Measurements from ENCODE around the gene DOLPP1. TPM values are rescaled to one million over a fixed set of nuclear protein-coding genes. Genes with fewer than 3 reads are reported as not detected.

The DOLPP1 gene
- total and polyA plus RNA-seq, 2 experiments from 2014 or later: 19.0 to 19.3 TPM

DNA sequence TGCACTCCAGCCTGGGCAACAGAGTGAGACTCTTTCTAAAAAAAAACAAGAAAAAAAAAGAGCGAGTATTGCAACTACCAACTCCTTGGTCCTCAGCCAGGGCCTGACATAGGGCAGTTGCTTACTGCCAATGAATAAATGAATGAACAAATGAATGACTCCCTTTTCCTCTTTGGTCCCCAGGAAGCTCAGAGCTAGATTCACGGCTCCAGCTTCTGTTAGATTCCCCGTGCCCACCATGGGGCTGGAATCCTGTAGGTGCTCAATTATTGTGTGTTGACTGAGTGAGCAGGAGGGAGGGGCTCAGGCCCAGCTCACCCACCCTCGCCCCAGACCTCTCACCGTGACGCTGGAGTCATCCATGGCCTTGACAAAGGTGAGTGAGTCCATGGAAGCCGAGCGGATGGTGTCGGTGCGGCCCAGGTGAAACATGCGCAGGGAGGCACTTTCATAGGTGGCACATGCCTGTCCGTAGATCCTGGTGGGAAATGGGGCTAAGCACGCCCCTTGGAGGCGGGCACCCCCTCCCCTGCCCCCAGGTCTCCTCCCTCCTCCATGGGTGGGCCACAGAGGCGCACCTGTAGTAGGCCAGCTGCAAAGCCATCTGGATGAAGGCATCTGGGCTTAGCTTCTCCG is 16.9 kb downstream of the DOLPP1 start:
- Histone ChIP-seq H3K9me3 (ENCODE audit: low read depth) (no peaks in the 10 kb centered on the region), H3K36me3 (no peaks in the 10 kb centered on the region), H3K27ac (no peak overlapping the region), H3K4me3 (no peak overlapping the region), H3K4me1 (ENCODE audit: low read depth) (no peaks in the 10 kb centered on the region), H3K27me3 (no peaks in the 10 kb centered on the region)
- TF ChIP-seq, protein P1, sequence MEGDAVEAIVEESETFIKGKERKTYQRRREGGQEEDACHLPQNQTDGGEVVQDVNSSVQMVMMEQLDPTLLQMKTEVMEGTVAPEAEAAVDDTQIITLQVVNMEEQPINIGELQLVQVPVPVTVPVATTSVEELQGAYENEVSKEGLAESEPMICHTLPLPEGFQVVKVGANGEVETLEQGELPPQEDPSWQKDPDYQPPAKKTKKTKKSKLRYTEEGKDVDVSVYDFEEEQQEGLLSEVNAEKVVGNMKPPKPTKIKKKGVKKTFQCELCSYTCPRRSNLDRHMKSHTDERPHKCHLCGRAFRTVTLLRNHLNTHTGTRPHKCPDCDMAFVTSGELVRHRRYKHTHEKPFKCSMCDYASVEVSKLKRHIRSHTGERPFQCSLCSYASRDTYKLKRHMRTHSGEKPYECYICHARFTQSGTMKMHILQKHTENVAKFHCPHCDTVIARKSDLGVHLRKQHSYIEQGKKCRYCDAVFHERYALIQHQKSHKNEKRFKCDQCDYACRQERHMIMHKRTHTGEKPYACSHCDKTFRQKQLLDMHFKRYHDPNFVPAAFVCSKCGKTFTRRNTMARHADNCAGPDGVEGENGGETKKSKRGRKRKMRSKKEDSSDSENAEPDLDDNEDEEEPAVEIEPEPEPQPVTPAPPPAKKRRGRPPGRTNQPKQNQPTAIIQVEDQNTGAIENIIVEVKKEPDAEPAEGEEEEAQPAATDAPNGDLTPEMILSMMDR (IDR thresholded peaks at IDR 0.05; ENCODE audit: low read depth, low read length): no peak
- no peak for DNase-seq (ENCODE audit: low read depth in 1 of 2, low spot score in 1 of 2)

DNA sequence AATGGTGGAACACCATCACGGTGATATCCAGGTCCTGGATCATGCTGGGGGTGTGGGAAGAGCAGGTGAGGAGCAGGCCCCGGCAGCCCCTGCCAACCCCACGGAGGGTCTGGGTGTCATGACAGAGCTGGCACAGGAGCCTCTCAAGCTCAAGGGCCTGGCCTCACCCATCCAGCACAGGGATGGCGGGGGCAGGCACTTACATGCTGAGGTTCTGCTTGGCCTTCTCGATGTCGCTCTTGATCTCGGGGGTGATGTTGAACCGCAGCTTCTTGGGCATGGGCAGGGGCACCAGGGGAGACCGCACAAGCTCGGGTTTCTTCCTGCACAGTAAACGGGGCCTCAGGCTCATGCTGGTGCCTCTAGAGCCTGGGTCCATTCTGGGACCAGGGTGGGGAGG is 17.4 kb downstream of the DOLPP1 start:
- TF ChIP-seq, protein P1 (IDR thresholded peaks at IDR 0.05; ENCODE audit: low read depth, low read length): no peak
- H3K27me3 ChIP-seq: no peaks in the 10 kb centered on the region
- no peak overlapping the region for H3K27ac ChIP-seq
- no peaks in the 10 kb centered on the region for H3K36me3 ChIP-seq
- no peaks in the 10 kb centered on the region for H3K4me1 ChIP-seq (ENCODE audit: low read depth)
- H3K9me3 ChIP-seq (ENCODE audit: low read depth): no peaks in the 10 kb centered on the region
- no peak for DNase-seq (ENCODE audit: low read depth in 1 of 2, low spot score in 1 of 2)
- no peak overlapping the region for H3K4me3 ChIP-seq

GRCh38 chr9:129100383-129101169 is 19.7 kb downstream of the DOLPP1 start:
- Histone ChIP-seq H3K36me3 (no peaks in the 10 kb centered on the region), H3K4me1 (ENCODE audit: low read depth) (no peaks in the 10 kb centered on the region), H3K27me3 (no peaks in the 10 kb centered on the region), H3K4me3 (no peak overlapping the region), H3K27ac (no peak overlapping the region), H3K9me3 (ENCODE audit: low read depth) (no peaks in the 10 kb centered on the region)
- TF ChIP-seq, protein P1 (IDR thresholded peaks at IDR 0.05; ENCODE audit: low read depth, low read length): no peak
- no peak for DNase-seq (ENCODE audit: low read depth in 1 of 2, low spot score in 1 of 2)

GRCh38 chr9:129101279-129101678 is 20.4 kb downstream of the DOLPP1 start:
- Histone ChIP-seq H3K9me3 (ENCODE audit: low read depth) (no peaks in the 10 kb centered on the region), H3K27me3 (no peaks in the 10 kb centered on the region), H3K4me1 (ENCODE audit: low read depth) (no peaks in the 10 kb centered on the region), H3K4me3 (no peak overlapping the region), H3K36me3 (no peaks in the 10 kb centered on the region), H3K27ac (no peak overlapping the region)
- no peak for DNase-seq (ENCODE audit: low read depth in 1 of 2, low spot score in 1 of 2)
- TF ChIP-seq, protein P1 (IDR thresholded peaks at IDR 0.05; ENCODE audit: low read depth, low read length): no peak

DNA sequence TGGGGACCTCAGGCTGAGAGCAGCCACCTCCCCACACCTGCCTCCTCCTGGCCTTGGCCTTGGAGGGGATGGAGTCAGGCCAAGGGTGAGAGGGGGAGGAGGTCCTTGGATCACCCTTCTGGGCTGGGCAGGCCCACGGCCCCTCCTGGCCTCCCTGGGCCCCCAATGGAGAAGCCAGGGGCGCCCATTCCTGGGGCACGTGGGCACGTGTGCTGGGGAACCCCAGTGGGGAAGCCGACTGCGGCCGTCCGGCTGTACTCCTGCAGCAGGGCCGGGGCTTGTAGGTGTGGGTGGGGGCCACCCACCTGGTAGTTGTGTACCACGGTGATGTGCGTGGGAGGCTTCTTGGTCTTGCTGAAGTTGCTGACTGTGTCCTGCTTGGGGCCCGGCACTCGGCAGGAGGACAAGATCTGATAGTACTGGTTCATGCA is 21.2 kb downstream of the DOLPP1 start:
- no peak overlapping the region for H3K27ac ChIP-seq
- DNase-seq (ENCODE audit: low read depth in 1 of 2, low spot score in 1 of 2): no peak
- no peaks in the 10 kb centered on the region for H3K9me3 ChIP-seq (ENCODE audit: low read depth)
- H3K4me3 ChIP-seq: no peak overlapping the region
- H3K36me3 ChIP-seq: no peaks in the 10 kb centered on the region
- no peaks in the 10 kb centered on the region for H3K27me3 ChIP-seq
- H3K4me1 ChIP-seq (ENCODE audit: low read depth): no peaks in the 10 kb centered on the region
- TF ChIP-seq, protein P1 (IDR thresholded peaks at IDR 0.05; ENCODE audit: low read depth, low read length): no peak
